Activated CD8-positive, alpha-beta memory T cell treated with anti-CD3 and anti-CD28 coated beads, Interleukin-2, amount 50 U/mL, for 1 hour (primary cell): ENCODE results near the gene LIF.
A peak's percentile ranks its signal among the peaks of the same experiment; 100 is the strongest.

Experiments used
- DNase-seq: peaks from one replicate; pipeline ENCODE4 v3.0.0-alpha.2; 2020; ENCODE audit errors: extremely low read depth

LIF gene

GRCh38 chr22:30263883-30264282 is 17.3 kb upstream of the LIF start:
- no peak for DNase-seq

GRCh38 chr22:30262917-30263741 is 16.6 kb upstream of the LIF start:
- peak; percentile 47 for DNase-seq

GRCh38 chr22:30262112-30262511 is 15.6 kb upstream of the LIF start:
- no peak for DNase-seq

- no peak for DNase-seq
Measured at GRCh38 chr22:30261134-30261533, 14.6 kb upstream of the LIF start.

GRCh38 chr22:30260682-30261081 is 14.1 kb upstream of the LIF start:
- no peak for DNase-seq

- no peak for DNase-seq
Measured at GRCh38 chr22:30260276-30260675, 13.7 kb upstream of the LIF start.

- DNase-seq = no peak
Measured at GRCh38 chr22:30254314-30254713, 7.8 kb upstream of the LIF start.

GRCh38 chr22:30253205-30253852 is 6.8 kb upstream of the LIF start:
- no peak for DNase-seq

- no peak for DNase-seq
Measured at GRCh38 chr22:30252411-30253204, 6.0 kb upstream of the LIF start.

GRCh38 chr22:30251711-30252110 is 5.2 kb upstream of the LIF start:
- no peak for DNase-seq

GRCh38 chr22:30250661-30251267 is 4.2 kb upstream of the LIF start:
- no peak for DNase-seq

GRCh38 chr22:30250039-30250565 is 3.5 kb upstream of the LIF start:
- DNase-seq = no peak

- no peak for DNase-seq
Measured at GRCh38 chr22:30249049-30250038, 2.8 kb upstream of the LIF start.

GRCh38 chr22:30248484-30248883 is 1.9 kb upstream of the LIF start:
- DNase-seq = no peak

GRCh38 chr22:30247974-30248373 is 1.4 kb upstream of the LIF start:
- DNase-seq = no peak

- DNase-seq = no peak
Measured at GRCh38 chr22:30247561-30247960, 1.0 kb upstream of the LIF start.

GRCh38 chr22:30246814-30247376 is 336 bp upstream of the LIF start:
- no peak for DNase-seq

- no peak for DNase-seq
Measured at GRCh38 chr22:30245181-30245984, 1.2 kb downstream of the LIF start.

- no peak for DNase-seq
Measured at GRCh38 chr22:30244641-30245040, 1.9 kb downstream of the LIF start.
